ENCODE measurements around the gene TRIP12. TPM values are rescaled to one million over a fixed set of nuclear protein-coding genes. Genes with fewer than 3 reads are reported as not detected.

The TRIP12 gene
- total and polyA plus RNA-seq, 2 donors from 2014 or later: 29.3 to 225 TPM

DNA sequence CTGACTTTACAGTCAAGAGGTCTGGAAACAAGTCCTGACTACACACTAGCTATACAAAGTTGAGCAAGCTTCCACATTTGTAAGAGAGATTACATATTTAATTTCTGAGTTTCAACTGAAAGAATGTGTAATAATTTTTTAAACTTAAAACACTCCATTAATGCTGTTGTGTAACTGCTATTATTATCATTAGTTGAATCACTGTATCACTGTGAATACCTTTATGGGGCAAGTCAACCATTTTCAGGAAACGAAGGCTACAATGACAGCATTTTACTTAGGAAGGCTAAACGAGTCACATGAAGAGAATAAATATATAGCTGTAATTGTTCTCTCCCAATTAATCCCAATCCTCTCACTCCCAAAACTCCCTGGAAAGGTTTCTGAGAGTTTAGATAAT lies 46.3 kb downstream of the TRIP12 start:
- FAIRE-seq (no peak), DNase-seq (no peak)
- no peak overlapping the region for H3K9ac ChIP-seq (ENCODE audit: low read length in 3 of 3)
- no peaks in the 10 kb centered on the region for H3K9me3 ChIP-seq (ENCODE audit: control insufficient read depth in 2 of 3, insufficient read depth in 1 of 3, low read length in 3 of 3)
- H3K4me3 ChIP-seq (ENCODE audit: low read length in 3 of 3): no peak overlapping the region
- peaks cover 2 to 22% (median 9%) of the 10 kb centered on the region in 3 donors for H3K36me3 ChIP-seq (ENCODE audit: control insufficient read depth in 2 of 3, insufficient read depth in 3 of 3, low read length in 3 of 3)
- H3K4me1 ChIP-seq (ENCODE audit: control insufficient read depth in 2 of 3, insufficient read depth in 2 of 3, low read depth in 1 of 3, low read length in 3 of 3): no peaks in the 10 kb centered on the region
- H3K27ac ChIP-seq (ENCODE audit: low read depth in 2 of 2, low read length in 2 of 2): no peak overlapping the region
- no peaks in the 10 kb centered on the region for H3K27me3 ChIP-seq (ENCODE audit: control insufficient read depth, insufficient read depth, low read length)
- intact Hi-C loops (cut with DNase I): no loop called here
- TF ChIP-seq, protein P1, sequence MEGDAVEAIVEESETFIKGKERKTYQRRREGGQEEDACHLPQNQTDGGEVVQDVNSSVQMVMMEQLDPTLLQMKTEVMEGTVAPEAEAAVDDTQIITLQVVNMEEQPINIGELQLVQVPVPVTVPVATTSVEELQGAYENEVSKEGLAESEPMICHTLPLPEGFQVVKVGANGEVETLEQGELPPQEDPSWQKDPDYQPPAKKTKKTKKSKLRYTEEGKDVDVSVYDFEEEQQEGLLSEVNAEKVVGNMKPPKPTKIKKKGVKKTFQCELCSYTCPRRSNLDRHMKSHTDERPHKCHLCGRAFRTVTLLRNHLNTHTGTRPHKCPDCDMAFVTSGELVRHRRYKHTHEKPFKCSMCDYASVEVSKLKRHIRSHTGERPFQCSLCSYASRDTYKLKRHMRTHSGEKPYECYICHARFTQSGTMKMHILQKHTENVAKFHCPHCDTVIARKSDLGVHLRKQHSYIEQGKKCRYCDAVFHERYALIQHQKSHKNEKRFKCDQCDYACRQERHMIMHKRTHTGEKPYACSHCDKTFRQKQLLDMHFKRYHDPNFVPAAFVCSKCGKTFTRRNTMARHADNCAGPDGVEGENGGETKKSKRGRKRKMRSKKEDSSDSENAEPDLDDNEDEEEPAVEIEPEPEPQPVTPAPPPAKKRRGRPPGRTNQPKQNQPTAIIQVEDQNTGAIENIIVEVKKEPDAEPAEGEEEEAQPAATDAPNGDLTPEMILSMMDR (IDR thresholded peaks at IDR 0.05; ENCODE audit: borderline replicate concordance, extremely low read depth, insufficient read depth): no peak

DNA sequence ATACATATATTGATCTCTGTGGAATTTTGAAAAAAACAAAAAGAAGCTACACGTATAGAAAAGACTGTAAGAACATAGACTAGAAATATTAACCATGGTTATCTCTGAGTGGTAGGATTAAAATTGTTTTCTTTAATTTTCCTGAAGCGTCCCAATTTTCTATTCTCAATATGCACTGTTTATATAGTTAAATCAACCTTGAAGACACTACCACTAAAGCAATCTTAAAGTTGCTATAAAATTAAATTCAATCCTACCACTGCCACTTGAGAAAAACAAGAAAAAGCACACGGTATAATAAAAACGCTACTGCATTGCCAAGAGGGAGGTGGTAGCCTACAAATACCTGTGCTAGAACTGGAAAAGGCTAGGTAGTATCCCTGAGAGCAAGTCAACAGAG lies 47.2 kb downstream of the TRIP12 start:
- no peak for FAIRE-seq
- no peaks in the 10 kb centered on the region for H3K9me3 ChIP-seq (ENCODE audit: control insufficient read depth in 2 of 3, insufficient read depth in 1 of 3, low read length in 3 of 3)
- DNase-seq: no peak
- no peaks in the 10 kb centered on the region for H3K4me1 ChIP-seq (ENCODE audit: control insufficient read depth in 2 of 3, insufficient read depth in 2 of 3, low read depth in 1 of 3, low read length in 3 of 3)
- H3K36me3 ChIP-seq (ENCODE audit: control insufficient read depth in 2 of 3, insufficient read depth in 3 of 3, low read length in 3 of 3): peaks cover 4 to 16% (median 9%) of the 10 kb centered on the region in 3 donors
- no peak overlapping the region for H3K4me3 ChIP-seq (ENCODE audit: low read length in 3 of 3)
- no peaks in the 10 kb centered on the region for H3K27me3 ChIP-seq (ENCODE audit: control insufficient read depth, insufficient read depth, low read length)
- no peak overlapping the region for H3K27ac ChIP-seq (ENCODE audit: low read depth in 2 of 2, low read length in 2 of 2)
- no peak overlapping the region for H3K9ac ChIP-seq (ENCODE audit: low read length in 3 of 3)
- intact Hi-C loops (cut with DNase I): no loop called here
- TF ChIP-seq, protein P1 (IDR thresholded peaks at IDR 0.05; ENCODE audit: borderline replicate concordance, extremely low read depth, insufficient read depth): no peak

DNA sequence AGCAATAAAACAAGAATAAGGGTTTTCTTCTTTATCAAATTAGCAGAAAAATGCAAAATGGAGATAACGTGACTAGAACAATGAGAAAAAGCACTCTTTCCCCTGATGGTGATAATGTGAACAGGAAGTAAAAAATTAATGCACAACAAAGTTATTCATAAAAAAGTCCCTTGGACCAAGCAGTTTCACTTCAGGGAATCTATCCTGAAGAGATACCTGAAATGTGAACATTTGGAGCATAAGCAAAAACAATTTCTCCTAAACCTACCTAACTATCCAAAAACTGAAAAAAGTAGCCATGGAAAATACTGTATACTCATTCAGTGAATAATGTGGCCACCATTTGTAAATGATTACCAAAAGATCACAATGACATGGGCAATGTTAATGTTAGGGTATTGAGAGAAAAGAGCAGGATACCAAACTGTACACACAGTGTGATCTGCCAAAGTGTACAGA lies 48.7 kb downstream of the TRIP12 start:
- intact Hi-C loops (cut with DNase I): no loop called here
- H3K27me3 ChIP-seq (ENCODE audit: control insufficient read depth, insufficient read depth, low read length): no peaks in the 10 kb centered on the region
- H3K4me1 ChIP-seq (ENCODE audit: control insufficient read depth in 2 of 3, insufficient read depth in 2 of 3, low read depth in 1 of 3, low read length in 3 of 3): no peaks in the 10 kb centered on the region
- no peak overlapping the region for H3K9ac ChIP-seq (ENCODE audit: low read length in 3 of 3)
- TF ChIP-seq, protein P1 (IDR thresholded peaks at IDR 0.05; ENCODE audit: borderline replicate concordance, extremely low read depth, insufficient read depth): no peak
- H3K4me3 ChIP-seq (ENCODE audit: low read length in 3 of 3): no peak overlapping the region
- H3K36me3 ChIP-seq (ENCODE audit: control insufficient read depth in 2 of 3, insufficient read depth in 3 of 3, low read length in 3 of 3): peaks cover 2 to 12% (median 9%) of the 10 kb centered on the region in 3 donors
- H3K27ac ChIP-seq (ENCODE audit: low read depth in 2 of 2, low read length in 2 of 2): no peak overlapping the region
- DNase-seq: no peak
- H3K9me3 ChIP-seq (ENCODE audit: control insufficient read depth in 2 of 3, insufficient read depth in 1 of 3, low read length in 3 of 3): no peaks in the 10 kb centered on the region
- no peak for FAIRE-seq

Data from kidney (tissue), 14 donors.